ENCODE data around the gene ZNF133.

Gene ZNF133

DNA sequence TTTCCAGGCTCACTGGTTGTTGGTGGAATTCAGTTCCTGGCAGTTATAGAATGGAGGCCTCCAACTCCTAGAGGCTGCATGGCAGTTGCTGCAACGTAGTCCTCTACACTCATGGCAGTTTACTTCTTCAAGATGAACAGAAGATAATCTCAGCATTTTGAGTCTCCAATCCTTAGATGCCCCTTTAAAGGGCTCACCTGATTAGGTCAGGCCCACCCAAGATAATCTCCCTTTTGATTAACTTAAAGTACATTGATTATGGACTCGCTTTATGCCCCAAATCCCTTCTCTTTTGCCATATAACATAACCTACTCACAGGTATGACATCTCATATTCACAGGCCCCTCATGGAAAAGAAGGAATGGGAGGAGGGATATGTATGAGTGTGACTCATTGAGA, 76.4 kb downstream of the ZNF133 start:
- DNase-seq, result no peak

Measured in NCI-H187 treated with DMSO at 0.1 percent for 48 hours (cell line).